CD14-positive monocyte (primary cell): ENCODE results near the gene CDC42BPG. TPM values are rescaled to one million over a fixed set of nuclear protein-coding genes. Genes with fewer than 3 reads are reported as not detected.

Source experiments
- DNase-seq, 3 donors: peaks; one replicate each; pipeline ENCODE4 v3.0.0-alpha.2; 2011 to 2022
- H2AFZ ChIP-seq: 2 replicates; pipeline ENCODE4 v1.6.0; 2012; ENCODE audit warnings: mild to moderate bottlenecking, low read depth, low read length, inconsistent platforms; ENCODE audit not compliant: insufficient read depth, poor library complexity, severe bottlenecking
- H3K27ac ChIP-seq, 2 donors: 1 replicate in 1 of 2; 2 replicates in 1 of 2; pipeline ENCODE4 v1.5.1; 2012 to 2013; ENCODE audit warnings: low read length in 2 of 2, control low read depth in 1 of 2, inconsistent platforms in 1 of 2, low read depth in 1 of 2, mild to moderate bottlenecking in 1 of 2
- H3K27me3 ChIP-seq, 2 donors: one replicate each; pipeline versions ENCODE4 v1.6.0 to v1.6.1; 2011 to 2013; ENCODE audit warnings: low read length in 2 of 2; ENCODE audit not compliant: control insufficient read depth in 2 of 2, insufficient read depth in 2 of 2
- H3K36me3 ChIP-seq, 2 donors: replicated peaks in 1 of 2; 1 replicate in 1 of 2; 2 replicates in 1 of 2; pipeline versions ENCODE4 v1.5.1 to v1.6.1; 2012 to 2013; ENCODE audit warnings: low read length in 2 of 2, control low read depth in 1 of 2, inconsistent platforms in 1 of 2, mild to moderate bottlenecking in 1 of 2; ENCODE audit not compliant: insufficient read depth in 2 of 2, control insufficient read depth in 1 of 2
- H3K4me1 ChIP-seq, 2 donors: 1 replicate in 1 of 2; 2 replicates in 1 of 2; pipeline versions ENCODE4 v1.5.1 to v1.6.1; 2012 to 2013; ENCODE audit warnings: low read length in 2 of 2, control low read depth in 1 of 2, inconsistent platforms in 1 of 2, mild to moderate bottlenecking in 1 of 2, moderate library complexity in 1 of 2; ENCODE audit not compliant: insufficient read depth in 2 of 2, control insufficient read depth in 1 of 2
- H3K4me2 ChIP-seq: replicated peaks from 2 replicates; pipeline ENCODE3; 2012; ENCODE audit warnings: low read length, moderate library complexity, mild to moderate bottlenecking; ENCODE audit not compliant: poor library complexity, severe bottlenecking; ENCODE audit errors: extremely low read depth
- H3K4me3 ChIP-seq, 3 experiments: fragments of 200-600 bp in 1 of 3; sonication (generic) in 1 of 3; replicated peaks in 1 of 3; 1 replicate in 2 of 3; 2 replicates in 1 of 3; pipeline ENCODE4 v1.5.1; 2011 to 2013; ENCODE audit warnings: low read length in 3 of 3, mild to moderate bottlenecking in 3 of 3, control low read depth in 2 of 3, low read depth in 2 of 3, inconsistent platforms in 1 of 3, moderate library complexity in 1 of 3
- H3K79me2 ChIP-seq: 2 replicates; pipeline ENCODE4 v1.6.0; 2012; ENCODE audit warnings: mild to moderate bottlenecking, control low read depth, inconsistent platforms, low read length, moderate library complexity; ENCODE audit not compliant: insufficient read depth
- H3K9ac ChIP-seq: 2 replicates; pipeline ENCODE4 v1.6.0; 2017; ENCODE audit warnings: low read length, mild to moderate bottlenecking; ENCODE audit not compliant: insufficient read depth, poor library complexity, severe bottlenecking
- H3K9me3 ChIP-seq, 2 donors: replicated peaks in 1 of 2; 1 replicate in 1 of 2; 2 replicates in 1 of 2; pipeline versions ENCODE4 v1.5.1 to v1.6.1; 2012 to 2013; ENCODE audit warnings: low read length in 2 of 2, control low read depth in 1 of 2; ENCODE audit not compliant: control insufficient read depth in 1 of 2, insufficient read depth in 1 of 2
- H4K20me1 ChIP-seq: 2 replicates; pipeline ENCODE4 v1.6.0; 2012; ENCODE audit warnings: mild to moderate bottlenecking, low read length, control low read depth, moderate library complexity; ENCODE audit not compliant: insufficient read depth
- H3K27ac Mint-ChIP-seq, 7 donors: one replicate each; pipeline ENCODE4 v1.8.0; 2020; ENCODE audit warnings: mild to moderate bottlenecking in 7 of 7, mixed read lengths in 7 of 7, moderate library complexity in 6 of 7, inconsistent platforms in 2 of 7
- H3K27me3 Mint-ChIP-seq, 3 donors: one replicate each; pipeline ENCODE4 v1.8.0; 2021 to 2022; ENCODE audit warnings: low read depth in 3 of 3, mild to moderate bottlenecking in 3 of 3, mixed read lengths in 3 of 3, moderate library complexity in 3 of 3, inconsistent platforms in 1 of 3
- H3K36me3 Mint-ChIP-seq, 2 donors: one replicate each; pipeline ENCODE4 v1.8.0; 2020; ENCODE audit warnings: mixed read lengths in 2 of 2, inconsistent platforms in 1 of 2, mild to moderate bottlenecking in 1 of 2
- H3K4me1 Mint-ChIP-seq: one replicate; pipeline ENCODE4 v1.8.0; 2020; ENCODE audit warnings: mild to moderate bottlenecking, mixed read lengths
- H3K4me3 Mint-ChIP-seq, 2 donors: one replicate each; pipeline ENCODE4 v1.8.0; 2020; ENCODE audit warnings: mild to moderate bottlenecking in 2 of 2, mixed read lengths in 2 of 2, moderate library complexity in 1 of 2
- H3K9me3 Mint-ChIP-seq, 7 donors: one replicate each; pipeline ENCODE4 v1.8.0; 2020 to 2022; ENCODE audit warnings: mixed read lengths in 7 of 7, mild to moderate bottlenecking in 6 of 7, moderate library complexity in 6 of 7, inconsistent platforms in 2 of 7
- CTCF ChIP-seq: fragments of 200-600 bp; IDR thresholded peaks from one replicate; pipeline ENCODE4 v1.8.0; 2022; ENCODE audit warnings: antibody characterized with exemption, mild to moderate bottlenecking
- WGBS: methylation state at CpG from one replicate; pipeline ENCODE4 v1.1.5; 2013; ENCODE audit warnings: missing lambda C conversion rate; ENCODE audit not compliant: insufficient coverage; 5-methylcytosine and 5-hydroxymethylcytosine counted together
- intact Hi-C, 2 donors: fragments of 100-400 bp; cut with micrococcal nuclease; formaldehyde crosslinking; loops; one replicate each; pipeline versions ENCODE4 v1.15.0 to v1.15.1; 2023
- polyA plus RNA-seq, 3 donors: library from polyadenylated mRNA; depleted of rRNA in 1 of 3; unstranded in 2 of 3; stranded (reverse) in 1 of 3; fragments of 300-500 nt in 2 of 3; fragments of >200 nt in 1 of 3; fragmentation: Illumina TruSeq in 2 of 3; gene quantifications; 1 replicate in 2 of 3; 2 replicates in 1 of 3; pipeline ENCODE4 v1.2.3, GENCODE V29; 2012 to 2021

Gene CDC42BPG
- polyA plus RNA-seq, 3 donors, result 0.23 TPM; not detected in 2

GRCh38 chr11:64879244-64879900, 34.9 kb upstream of the CDC42BPG start:
- H3K9me3 ChIP-seq, result no peaks in the 10 kb centered on the region
- H3K36me3 ChIP-seq, result peaks cover 1 to 9% of the 10 kb centered on the region in 2 donors
- H3K9ac ChIP-seq, result peak overlapping the region; percentile 92
- H3K4me2 ChIP-seq, result peak overlapping the region; percentile 100
- peak; percentile 78 to 98 (median 93) for DNase-seq
- H4K20me1 ChIP-seq, result peaks cover 40% of the 10 kb centered on the region
- no peak overlapping the region for H2AFZ ChIP-seq
- H3K4me3 Mint-ChIP-seq, result peak overlapping the region; percentile 83 to 93
- intact Hi-C loops, result no loop called here
- WGBS, result 7% methylated on average over 11 of the region's 16 CpGs
- H3K79me2 ChIP-seq, result peaks cover 41% of the 10 kb centered on the region
- H3K27me3 ChIP-seq, result peaks cover 0 to 7% of the 10 kb centered on the region in 2 donors
- H3K4me1 ChIP-seq, result peaks cover 62 to 69% of the 10 kb centered on the region in 2 donors
- peaks cover 4 to 24% (median 9%) of the 10 kb centered on the region in 3 donors for H3K27me3 Mint-ChIP-seq
- H3K9me3 Mint-ChIP-seq, result peaks cover 0 to 5% (median 0%) of the 10 kb centered on the region in 7 donors
- peaks cover 65% of the 10 kb centered on the region for H3K4me1 Mint-ChIP-seq
- peak overlapping the region; percentile 99 to 100 (median 100) for H3K27ac Mint-ChIP-seq
- peaks cover 20 to 26% of the 10 kb centered on the region in 2 donors for H3K36me3 Mint-ChIP-seq
- H3K27ac ChIP-seq, result peak overlapping the region; percentile 98 to 100
- no peak for TF ChIP-seq CTCF
- H3K4me3 ChIP-seq, result peak overlapping the region; percentile 55 to 100 (median 69)

GRCh38 chr11:64878494-64879243, 34.2 kb upstream of the CDC42BPG start, which contains the start of gene EHD1:
Gene EHD1, minus strand, starts transcription at chr11:64878621. Its CDS starts 157 bp downstream, at chr11:64878464.
- peak within 1 kb of the TSS; percentile 98 to 100 for H3K27ac ChIP-seq
- peak within 1 kb of the TSS; percentile 100 for H3K4me2 ChIP-seq
- Mint-ChIP-seq H3K36me3 (peaks cover 27 to 32% of the 10 kb centered on the region in 2 donors), H3K4me1 (peaks cover 61% of the 10 kb centered on the region), H3K4me3 (peak within 1 kb of the TSS; percentile 96 to 100), H3K27ac (peak within 1 kb of the TSS; percentile 99 to 100 (median 100)), H3K27me3 (peaks cover 0 to 20% (median 9%) of the 10 kb centered on the region in 3 donors), H3K9me3 (peaks cover 0 to 5% (median 0%) of the 10 kb centered on the region in 7 donors)
- 0% methylated on average over 63 of the region's 75 CpGs for WGBS
- peak within 1 kb of the TSS; percentile 92 for H3K9ac ChIP-seq
- peak; percentile 28 for TF ChIP-seq CTCF
- H3K36me3 ChIP-seq, result peaks cover 4 to 15% of the 10 kb centered on the region in 2 donors
- peaks cover 0 to 7% of the 10 kb centered on the region in 2 donors for H3K27me3 ChIP-seq
- no peak within 1 kb of the TSS for H2AFZ ChIP-seq
- H3K4me1 ChIP-seq, result peaks cover 64 to 69% of the 10 kb centered on the region in 2 donors
- H3K4me3 ChIP-seq, result peak within 1 kb of the TSS; percentile 72 to 100 (median 92)
- DNase-seq, result peak; percentile 98 to 99 (median 99)
- peaks cover 47% of the 10 kb centered on the region for H4K20me1 ChIP-seq
- H3K79me2 ChIP-seq, result peaks cover 44% of the 10 kb centered on the region
- intact Hi-C loops, result loop anchor here in 1 of 2 donors (1.0 kb wide), 1 partner anchor 8 kb away; no protein-coding TSS in a partner anchor
- H3K9me3 ChIP-seq, result no peaks in the 10 kb centered on the region
